Activated effector memory CD4-positive, alpha-beta T cell treated with Interleukin-2 at 50 U/mL for 16 hours (primary cell): ENCODE data around the gene HOXD13.

Experiments used
- DNase-seq: peaks from one replicate; pipeline ENCODE4 v3.0.0-alpha.2; 2020

Gene HOXD13

GRCh38 chr2:176092270-176093144 is at the start of gene HOXD13:
HOXD13 (plus strand) TSS chr2:176092721; CDS start chr2:176092891, 170 bp downstream.
- DNase-seq, result no peak

GRCh38 chr2:176056406-176056805 is 36.1 kb upstream of the HOXD13 start:
- no peak for DNase-seq

- no peak for DNase-seq
Observed at GRCh38 chr2:176063958-176064357, 28.6 kb upstream of the HOXD13 start.

- DNase-seq, result no peak
Observed at GRCh38 chr2:176066645-176067588, 25.6 kb upstream of the HOXD13 start.

GRCh38 chr2:176067589-176068418 is 24.7 kb upstream of the HOXD13 start:
- DNase-seq, result no peak

GRCh38 chr2:176068419-176068832 is 24.1 kb upstream of the HOXD13 start:
- no peak for DNase-seq

DNA sequence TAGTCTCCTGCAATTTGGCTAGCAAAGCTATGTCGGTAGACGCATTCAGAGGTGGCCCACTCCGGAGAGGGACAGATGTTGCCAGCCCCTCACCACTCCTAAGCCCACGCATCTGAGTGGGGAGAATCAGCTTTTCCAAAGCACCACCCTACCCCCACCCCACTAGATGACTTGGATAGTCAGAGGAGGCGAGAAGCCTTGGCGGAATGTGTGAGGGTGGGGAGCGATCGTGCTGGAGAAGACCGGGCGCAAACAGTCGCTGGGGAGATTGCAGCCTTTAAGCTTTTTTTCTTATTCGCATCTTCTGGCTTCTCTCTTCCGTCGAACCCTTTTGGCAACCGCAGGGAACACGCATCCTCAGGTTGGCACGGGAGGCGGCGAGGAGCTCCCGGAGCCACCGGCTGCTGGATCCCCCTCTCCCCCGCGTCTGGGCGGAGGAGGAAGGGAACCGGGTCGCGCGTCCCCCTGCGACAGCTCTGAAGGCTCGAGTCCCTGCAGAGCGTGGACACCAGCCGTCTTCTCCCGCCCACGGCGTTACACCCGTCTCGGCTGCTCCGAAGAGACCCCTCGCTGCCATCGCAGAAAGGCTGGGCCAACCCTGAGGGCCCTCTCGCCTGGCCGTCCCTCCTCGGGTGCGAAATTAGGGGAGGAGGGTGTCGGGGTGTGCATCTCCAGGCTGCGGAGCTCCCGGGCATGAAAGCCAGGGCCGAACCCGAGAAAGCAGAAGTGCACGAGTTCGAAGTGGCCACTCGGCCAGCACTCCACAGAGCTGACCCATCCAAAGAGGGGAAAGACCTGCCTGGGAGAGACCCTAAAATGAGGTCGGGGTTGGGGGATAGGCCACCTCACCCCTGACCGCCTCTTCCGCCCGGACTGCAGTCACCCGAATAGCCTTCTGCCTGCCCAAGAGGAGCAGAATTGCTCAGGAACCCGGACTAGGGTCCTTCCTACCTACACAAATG is 20.9 kb upstream of the HOXD13 start:
- no peak for DNase-seq

GRCh38 chr2:176072292-176072669 is 20.2 kb upstream of the HOXD13 start:
- no peak for DNase-seq

DNA sequence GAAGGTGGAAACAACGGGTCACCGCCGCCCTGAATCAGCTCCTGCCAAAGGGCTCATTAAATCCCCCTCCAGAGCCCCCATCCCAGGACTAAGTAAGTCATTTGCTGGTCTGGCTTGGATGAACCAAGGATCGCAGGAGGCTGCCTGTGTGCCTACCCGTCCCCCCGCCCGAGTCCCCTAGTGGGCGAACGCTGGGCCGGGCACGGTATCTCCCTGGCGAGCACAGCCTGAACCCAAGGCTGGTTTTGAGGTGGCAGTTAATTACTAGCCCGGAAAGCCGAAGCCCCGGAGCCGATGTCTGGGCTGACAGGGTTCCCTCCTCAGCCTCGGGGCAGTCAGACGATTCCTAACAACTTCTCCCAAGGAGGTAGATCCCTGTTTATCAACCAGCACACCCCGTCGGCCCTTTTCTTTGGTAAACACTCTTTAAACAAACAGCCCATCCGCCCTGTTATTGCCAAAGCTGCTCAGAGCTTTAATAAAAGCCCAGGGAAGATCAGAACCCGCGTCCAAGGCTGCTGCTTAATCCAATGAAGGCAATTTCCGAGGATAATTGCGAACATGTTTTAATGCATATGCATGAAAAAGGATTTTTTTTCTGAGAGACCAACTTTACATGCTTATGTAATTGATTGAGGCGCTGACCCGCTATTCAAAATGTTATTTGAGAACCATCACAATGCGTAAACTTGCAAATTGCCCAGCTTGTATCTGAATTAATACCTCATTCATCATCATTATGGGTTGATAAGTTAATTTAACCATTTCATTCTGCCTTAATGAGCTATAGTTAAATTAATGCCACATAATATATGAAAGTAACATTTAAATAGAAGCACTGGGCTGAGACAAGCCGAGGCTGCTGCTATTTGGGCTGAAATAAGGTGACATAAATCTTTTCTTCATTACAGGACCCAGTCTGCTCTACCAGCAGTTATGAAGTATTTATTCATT is 19.3 kb upstream of the HOXD13 start:
- DNase-seq, result no peak

DNA sequence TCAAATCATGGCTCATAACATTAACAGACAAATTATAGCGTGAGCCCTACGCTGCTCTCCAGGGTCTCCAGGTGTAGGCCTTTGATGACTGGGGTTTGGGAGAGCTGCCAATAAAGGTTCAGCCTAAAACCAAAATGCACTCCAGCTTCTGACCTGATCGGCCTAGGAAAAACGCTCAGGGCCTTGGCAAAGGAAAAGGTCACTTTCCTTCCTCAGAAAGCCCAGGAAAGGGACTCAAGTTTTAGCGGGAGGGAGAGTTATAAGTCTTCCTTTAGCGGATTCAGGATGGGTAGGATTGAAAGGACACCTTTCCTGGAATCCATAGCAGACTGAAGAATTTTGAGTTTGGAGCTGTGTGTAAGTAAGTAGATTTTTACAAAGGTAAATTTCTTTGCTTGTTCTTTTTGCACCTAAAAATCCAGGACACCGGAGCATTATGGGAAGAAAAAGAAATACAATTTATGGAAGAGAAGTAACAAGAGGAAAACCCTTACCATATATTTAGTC is 17.5 kb upstream of the HOXD13 start:
- no peak for DNase-seq

DNA sequence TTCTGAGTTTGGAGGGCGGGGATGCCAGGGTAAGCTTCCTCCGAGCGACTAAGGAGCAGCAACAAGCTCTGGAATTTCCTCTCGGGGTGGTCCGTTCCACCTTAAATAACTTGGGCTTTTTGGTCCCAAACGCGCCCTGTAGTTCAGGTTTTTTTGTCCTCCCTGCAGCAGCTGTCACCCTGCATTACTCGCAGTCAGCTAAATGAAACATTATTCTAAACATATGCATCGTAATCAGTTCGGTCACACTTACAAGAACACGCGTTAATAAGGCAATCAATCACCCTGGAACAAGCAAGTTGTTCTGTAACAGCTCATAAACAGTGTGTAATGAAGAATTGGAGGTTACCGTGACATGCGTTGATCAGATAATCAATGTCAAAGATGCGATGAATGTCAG is 17.0 kb upstream of the HOXD13 start:
- no peak for DNase-seq

- DNase-seq, result no peak
Observed at GRCh38 chr2:176076063-176076462, 16.5 kb upstream of the HOXD13 start.

- no peak for DNase-seq
Observed at GRCh38 chr2:176076796-176077195, 15.7 kb upstream of the HOXD13 start.

DNA sequence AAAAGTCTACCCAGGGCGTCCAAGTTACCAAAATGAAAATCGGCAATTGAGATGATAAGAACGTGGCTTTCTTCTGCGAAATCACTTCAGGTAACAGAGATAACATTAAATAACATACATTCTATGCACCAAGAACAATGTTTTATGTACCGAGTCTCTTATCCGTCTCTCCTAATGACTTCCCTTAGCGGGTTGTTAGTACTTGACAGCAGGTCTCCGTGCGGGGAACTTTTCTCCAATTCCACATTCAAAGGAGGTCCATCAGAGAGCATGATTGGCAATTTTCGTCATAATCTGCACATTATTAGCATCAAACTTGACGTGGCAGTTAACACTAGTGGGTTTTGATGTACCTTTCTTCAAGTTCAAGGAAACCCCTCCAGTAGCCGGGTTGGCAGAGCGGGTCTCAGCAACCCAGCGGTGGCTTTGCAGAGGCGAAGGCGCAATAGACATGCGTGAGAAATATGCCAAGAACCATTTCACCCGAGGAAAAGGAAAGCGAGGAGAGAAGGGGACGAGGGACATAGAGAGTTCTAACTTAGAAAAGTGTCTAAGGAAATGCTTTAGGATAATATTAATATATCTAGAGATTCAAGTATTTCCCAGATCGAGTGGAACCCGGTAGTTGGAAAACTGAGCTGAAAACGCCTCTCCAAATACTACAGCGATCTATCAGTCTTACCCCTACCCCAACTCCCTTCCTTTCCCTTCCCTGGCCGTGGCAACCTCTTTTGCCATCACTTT is 13.8 kb upstream of the HOXD13 start:
- no peak for DNase-seq

DNA sequence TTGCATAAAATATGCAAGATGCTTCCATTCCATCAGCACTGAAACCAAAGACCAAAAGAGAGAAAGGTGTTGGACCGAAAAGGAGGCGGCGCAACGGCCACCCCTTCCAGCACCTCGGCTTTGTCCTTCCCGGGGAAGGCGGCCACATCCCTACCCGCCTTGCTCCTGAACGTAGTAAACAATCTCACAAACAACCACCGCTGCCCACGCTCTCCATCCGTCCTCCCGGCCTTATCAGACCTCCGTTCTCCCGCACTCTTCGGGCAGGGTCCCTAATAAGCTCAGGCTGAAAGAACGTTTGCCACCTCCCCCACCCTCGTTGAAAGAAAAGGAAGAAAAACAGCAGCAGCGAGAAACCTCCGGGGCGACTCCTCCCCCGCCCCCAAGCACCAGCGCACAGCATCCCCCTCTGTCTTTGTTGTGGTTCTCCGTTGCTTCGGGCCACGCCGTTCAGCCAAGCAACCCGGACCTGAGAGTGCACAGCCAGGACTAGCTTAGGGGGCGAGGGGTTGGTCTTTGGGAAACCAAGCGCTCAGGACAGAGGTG is 13.2 kb upstream of the HOXD13 start:
- DNase-seq, result no peak

DNA sequence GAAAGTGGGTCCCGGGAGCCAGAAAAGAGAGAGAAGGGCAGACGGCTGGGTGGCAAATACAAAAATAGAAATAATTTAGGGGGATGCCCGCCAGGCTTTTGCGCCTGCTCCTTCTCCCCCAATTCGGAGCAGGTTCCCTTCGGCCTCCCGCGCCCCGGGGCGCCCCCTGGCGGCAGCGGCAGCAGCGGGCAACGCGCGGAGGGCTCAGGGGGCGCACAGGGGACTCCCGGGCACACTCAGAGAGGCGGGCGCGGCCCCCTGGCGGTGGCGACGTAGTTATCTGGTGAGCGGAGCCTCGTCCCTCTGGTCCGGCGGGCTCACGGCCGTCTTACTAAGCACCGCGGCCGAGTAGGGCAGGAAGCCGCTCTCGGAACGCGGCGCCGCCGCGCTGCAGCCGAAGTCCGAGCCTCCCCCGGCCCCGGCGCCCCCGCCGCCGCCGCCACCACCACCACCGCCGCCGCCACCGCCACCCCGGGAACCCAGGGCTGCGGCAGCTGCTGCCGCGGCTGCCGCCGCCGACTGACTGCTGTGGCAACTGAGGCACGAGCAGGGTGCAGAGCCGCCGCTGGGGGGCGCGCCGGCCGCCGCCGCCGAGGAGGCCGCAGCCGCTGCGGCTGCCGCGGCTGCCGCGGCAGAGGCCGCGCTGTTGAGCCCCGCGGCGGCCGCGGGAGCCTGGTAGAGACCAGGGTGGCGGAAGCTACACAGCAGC is 12.5 kb upstream of the HOXD13 start:
- DNase-seq, result no peak

DNA sequence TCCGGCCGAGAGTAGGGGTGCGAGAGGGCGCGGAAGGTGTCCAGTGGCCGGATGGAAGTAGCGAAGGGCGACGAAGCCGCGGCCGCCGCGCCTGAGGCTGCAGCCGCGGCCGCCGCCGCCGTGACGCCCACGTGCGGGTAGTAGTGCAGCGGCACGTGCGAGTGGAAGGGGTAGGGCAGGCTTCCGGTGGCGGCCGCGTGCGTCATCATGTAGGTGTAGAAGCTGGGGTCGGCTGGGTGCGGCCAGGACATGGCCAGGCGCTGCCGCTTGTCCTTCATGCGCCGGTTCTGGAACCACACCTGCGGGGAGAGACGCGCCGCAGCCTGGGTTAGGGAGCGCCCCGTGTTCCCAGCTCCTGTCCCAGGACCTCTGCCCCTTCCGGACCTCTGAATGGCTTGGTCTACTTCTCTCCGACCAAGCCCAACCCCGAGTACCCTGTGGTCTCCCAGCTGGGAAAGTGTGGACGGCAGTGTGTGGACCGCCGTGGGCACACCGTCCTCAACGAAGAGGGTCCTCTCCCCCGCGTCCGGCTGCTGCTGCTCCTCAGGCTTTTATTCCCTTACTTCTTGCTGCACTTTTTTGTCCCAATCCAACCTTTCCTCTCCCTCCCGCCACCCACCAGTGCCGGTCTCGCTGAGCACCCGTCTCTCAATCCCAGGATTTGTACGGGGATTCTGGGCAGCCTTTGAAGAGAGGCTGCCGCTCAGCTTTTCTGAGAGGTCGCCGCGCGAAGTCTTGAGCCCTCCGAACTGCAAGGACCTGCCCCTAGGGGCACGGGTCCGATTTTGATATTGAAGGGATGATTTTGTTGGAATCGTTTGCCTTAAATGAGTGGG is 11.8 kb upstream of the HOXD13 start:
- no peak for DNase-seq
